HEK293 (cell line): ENCODE measurements around the gene STK11.

Experiments used
- GFI1B ChIP-seq: fragments of 450-650 bp; formaldehyde crosslinking; IDR thresholded peaks from 2 replicates; pipeline ENCODE4 v1.5.1; 2016; ENCODE audit warnings: missing biosample characterization, missing genetic modification characterization
- GLI2 ChIP-seq: fragments of 450-650 bp; formaldehyde crosslinking; IDR thresholded peaks from 2 replicates; pipeline ENCODE4; 2017; ENCODE audit warnings: missing biosample characterization, missing genetic modification characterization, low read depth, borderline replicate concordance
- HOXC10 ChIP-seq: sonication (generic); formaldehyde crosslinking; IDR thresholded peaks from 2 replicates; pipeline ENCODE4 v1.8.1; 2023; ENCODE audit warnings: mild to moderate bottlenecking, missing genetic modification reagents
- SCRT2 ChIP-seq: fragments of 450-650 bp; formaldehyde crosslinking; IDR thresholded peaks from 2 replicates; pipeline ENCODE4 v1.5.1; 2016; ENCODE audit warnings: missing biosample characterization, missing genetic modification characterization
- SP2 ChIP-seq: fragments of 450-650 bp; formaldehyde crosslinking; IDR thresholded peaks from 2 replicates; pipeline ENCODE4 v1.5.1; 2016; ENCODE audit warnings: missing biosample characterization, missing genetic modification characterization
- ZFP3 ChIP-seq: fragments of 450-650 bp; formaldehyde crosslinking; IDR thresholded peaks from 2 replicates; pipeline ENCODE4 v1.5.1; 2016; ENCODE audit warnings: low read depth, missing biosample characterization, missing genetic modification characterization
- ZFP69B ChIP-seq: fragments of 450-650 bp; formaldehyde crosslinking; IDR thresholded peaks from 2 replicates; pipeline ENCODE4 v1.5.1; 2016; ENCODE audit warnings: missing biosample characterization, missing genetic modification characterization
- ZNF19 ChIP-seq: fragments of 450-650 bp; formaldehyde crosslinking; IDR thresholded peaks from 2 replicates; pipeline ENCODE4; 2016; ENCODE audit warnings: missing biosample characterization, missing genetic modification characterization, low read depth
- ZNF202 ChIP-seq: fragments of 450-650 bp; formaldehyde crosslinking; IDR thresholded peaks from 2 replicates; pipeline ENCODE4 v1.5.1; 2016; ENCODE audit warnings: missing biosample characterization, missing genetic modification characterization, borderline replicate concordance
- ZNF292 ChIP-seq: fragments of 450-650 bp; formaldehyde crosslinking; IDR thresholded peaks from 2 replicates; pipeline ENCODE4 v1.5.1; 2016; ENCODE audit warnings: low read depth, missing biosample characterization, missing genetic modification characterization, borderline replicate concordance
- ZNF341 ChIP-seq: fragments of 450-650 bp; formaldehyde crosslinking; IDR thresholded peaks from 2 replicates; pipeline ENCODE4; 2016; ENCODE audit warnings: low read depth, missing biosample characterization, missing genetic modification characterization
- ZNF366 ChIP-seq: fragments of 450-650 bp; formaldehyde crosslinking; conservative IDR thresholded peaks from 2 replicates; pipeline ENCODE4 v1.5.1; 2016; ENCODE audit warnings: missing biosample characterization, missing genetic modification characterization
- ZNF394 ChIP-seq: fragments of 450-650 bp; formaldehyde crosslinking; IDR thresholded peaks from 2 replicates; pipeline ENCODE4 v1.5.1; 2016; ENCODE audit warnings: missing biosample characterization, missing genetic modification characterization, mild to moderate bottlenecking, moderate library complexity, borderline replicate concordance
- ZNF423 ChIP-seq: fragments of 450-650 bp; formaldehyde crosslinking; IDR thresholded peaks from 2 replicates; pipeline ENCODE4 v1.5.1; 2016; ENCODE audit warnings: missing biosample characterization, missing genetic modification characterization
- ZNF530 ChIP-seq: fragments of 450-650 bp; formaldehyde crosslinking; IDR thresholded peaks from 2 replicates; pipeline ENCODE4 v1.5.1; 2016; ENCODE audit warnings: low read depth, missing biosample characterization, missing genetic modification characterization
- ZNF560 ChIP-seq: fragments of 450-650 bp; formaldehyde crosslinking; IDR thresholded peaks from 2 replicates; pipeline ENCODE4 v1.5.1; 2017; ENCODE audit warnings: missing biosample characterization, missing genetic modification characterization, borderline replicate concordance
- ZNF561 ChIP-seq: fragments of 450-650 bp; IDR thresholded peaks from 2 replicates; pipeline ENCODE4 v1.5.1; 2018; ENCODE audit warnings: missing biosample characterization, missing genetic modification characterization, borderline replicate concordance
- ZNF76 ChIP-seq: fragments of 450-650 bp; formaldehyde crosslinking; IDR thresholded peaks from 2 replicates; pipeline ENCODE4; 2016; ENCODE audit warnings: low read depth, missing biosample characterization, missing genetic modification characterization, borderline replicate concordance
- ZXDB ChIP-seq: fragments of 450-650 bp; formaldehyde crosslinking; IDR thresholded peaks from 2 replicates; pipeline ENCODE4 v1.5.1; 2016; ENCODE audit warnings: missing biosample characterization, missing genetic modification characterization
- TF ChIP-seq, protein P1 (sequence below): fragments of 450-650 bp; formaldehyde crosslinking; IDR thresholded peaks from 2 replicates; pipeline ENCODE4; 2016; ENCODE audit warnings: missing biosample characterization, missing genetic modification characterization
- TF ChIP-seq, protein P2 (sequence below): fragments of 450-650 bp; formaldehyde crosslinking; IDR thresholded peaks from 2 replicates; pipeline ENCODE4 v1.5.1; 2016; ENCODE audit warnings: missing biosample characterization, missing genetic modification characterization
- TF ChIP-seq, protein P3 (sequence below): fragments of 450-650 bp; formaldehyde crosslinking; IDR thresholded peaks from 2 replicates; pipeline ENCODE4 v1.5.1; 2016; ENCODE audit warnings: missing biosample characterization, missing genetic modification characterization
- TF ChIP-seq, protein P4 (sequence below): fragments of 450-650 bp; formaldehyde crosslinking; IDR thresholded peaks from 2 replicates; pipeline ENCODE4 v1.5.1; 2016; ENCODE audit warnings: missing biosample characterization, missing genetic modification characterization
- TF ChIP-seq, protein P5 (sequence below): fragments of 450-650 bp; formaldehyde crosslinking; IDR thresholded peaks from 2 replicates; pipeline ENCODE4 v1.5.1; 2017; ENCODE audit warnings: missing biosample characterization, missing genetic modification characterization
- TF ChIP-seq, protein P6 (sequence below): fragments of 450-650 bp; formaldehyde crosslinking; IDR thresholded peaks from 2 replicates; pipeline ENCODE4 v1.5.1; 2016; ENCODE audit warnings: missing biosample characterization, missing genetic modification characterization
- TF ChIP-seq, protein P7 (sequence below): fragments of 450-650 bp; formaldehyde crosslinking; IDR thresholded peaks from 2 replicates; pipeline ENCODE4 v1.5.1; 2016; ENCODE audit warnings: missing biosample characterization, missing genetic modification characterization

STK11 gene

DNA sequence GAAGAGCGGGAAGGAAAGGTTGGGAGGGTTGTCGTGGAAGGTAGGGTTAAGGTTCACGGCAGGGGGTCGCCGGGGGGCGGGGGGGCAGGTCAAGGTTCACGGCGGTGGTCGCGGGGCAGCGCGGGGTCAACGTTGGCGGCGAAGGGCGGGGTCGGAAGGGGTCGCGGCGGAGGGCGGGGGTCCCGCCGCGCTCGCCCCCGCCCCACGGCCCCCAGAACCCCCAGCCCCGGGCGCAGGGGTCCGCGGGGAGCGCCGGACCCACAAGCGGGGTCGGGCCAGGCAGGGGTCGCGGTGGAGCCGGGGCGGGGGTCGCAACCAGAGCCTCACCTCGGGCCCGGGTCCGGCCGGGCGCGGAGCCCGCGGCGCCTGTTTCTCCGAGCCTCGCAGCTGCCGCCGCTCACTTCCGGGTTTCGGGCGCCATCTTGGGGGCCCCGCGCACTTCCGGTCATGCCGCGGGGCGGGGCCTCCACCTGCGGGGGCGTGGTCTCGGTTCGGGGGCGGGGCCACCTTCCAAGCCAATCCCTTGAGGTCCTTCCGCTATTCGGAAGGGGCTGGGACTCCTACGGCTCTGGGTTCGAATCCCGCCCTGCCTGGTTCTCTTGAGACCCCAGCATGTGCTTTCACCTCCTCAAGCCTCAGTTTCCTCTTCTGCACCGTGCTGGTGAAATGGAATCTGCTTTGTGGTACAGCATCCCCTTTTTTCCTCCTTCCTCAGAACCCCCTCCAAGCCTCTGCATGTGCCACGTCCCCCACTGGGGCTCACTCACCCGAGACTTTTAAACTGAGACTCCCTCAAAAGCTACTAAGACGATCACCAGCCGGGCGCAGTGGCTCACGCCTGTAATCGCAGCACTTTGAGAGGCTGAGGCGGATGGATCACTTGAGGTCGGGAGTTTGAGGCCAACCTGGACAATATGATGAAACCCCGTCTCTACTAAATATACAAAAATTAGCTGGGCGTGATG lies 31.5 kb upstream of the STK11 start, which contains the start of gene SBNO2 (continued):
- no peak for TF ChIP-seq GFI1B
- peak; percentile 86 for TF ChIP-seq SP2 (tag by site-specific recombination)
- TF ChIP-seq, protein P1, sequence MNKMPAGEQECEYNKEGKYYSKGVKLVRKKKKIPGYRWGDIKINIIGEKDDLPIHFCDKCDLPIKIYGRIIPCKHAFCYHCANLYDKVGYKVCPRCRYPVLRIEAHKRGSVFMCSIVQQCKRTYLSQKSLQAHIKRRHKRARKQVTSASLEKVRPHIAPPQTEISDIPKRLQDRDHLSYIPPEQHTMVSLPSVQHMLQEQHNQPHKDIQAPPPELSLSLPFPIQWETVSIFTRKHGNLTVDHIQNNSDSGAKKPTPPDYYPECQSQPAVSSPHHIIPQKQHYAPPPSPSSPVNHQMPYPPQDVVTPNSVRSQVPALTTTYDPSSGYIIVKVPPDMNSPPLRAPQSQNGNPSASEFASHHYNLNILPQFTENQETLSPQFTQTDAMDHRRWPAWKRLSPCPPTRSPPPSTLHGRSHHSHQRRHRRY (tag by site-specific recombination) = no peak
- TF ChIP-seq, protein P2, sequence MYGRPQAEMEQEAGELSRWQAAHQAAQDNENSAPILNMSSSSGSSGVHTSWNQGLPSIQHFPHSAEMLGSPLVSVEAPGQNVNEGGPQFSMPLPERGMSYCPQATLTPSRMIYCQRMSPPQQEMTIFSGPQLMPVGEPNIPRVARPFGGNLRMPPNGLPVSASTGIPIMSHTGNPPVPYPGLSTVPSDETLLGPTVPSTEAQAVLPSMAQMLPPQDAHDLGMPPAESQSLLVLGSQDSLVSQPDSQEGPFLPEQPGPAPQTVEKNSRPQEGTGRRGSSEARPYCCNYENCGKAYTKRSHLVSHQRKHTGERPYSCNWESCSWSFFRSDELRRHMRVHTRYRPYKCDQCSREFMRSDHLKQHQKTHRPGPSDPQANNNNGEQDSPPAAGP (tag by site-specific recombination) = peak; percentile 45; the same call in 1 of the 2 replicates
- no peak for TF ChIP-seq ZNF561 (tag by site-specific recombination)
- TF ChIP-seq HOXC10 = no peak
- TF ChIP-seq ZNF76 (tag by site-specific recombination) = no peak; the same call in 1 of the 2 replicates
- no peak for TF ChIP-seq ZNF366 (tag by site-specific recombination)
- no peak for TF ChIP-seq ZNF341 (tag by site-specific recombination)
- TF ChIP-seq ZNF19 (tag by site-specific recombination) = no peak
- TF ChIP-seq, protein P3, sequence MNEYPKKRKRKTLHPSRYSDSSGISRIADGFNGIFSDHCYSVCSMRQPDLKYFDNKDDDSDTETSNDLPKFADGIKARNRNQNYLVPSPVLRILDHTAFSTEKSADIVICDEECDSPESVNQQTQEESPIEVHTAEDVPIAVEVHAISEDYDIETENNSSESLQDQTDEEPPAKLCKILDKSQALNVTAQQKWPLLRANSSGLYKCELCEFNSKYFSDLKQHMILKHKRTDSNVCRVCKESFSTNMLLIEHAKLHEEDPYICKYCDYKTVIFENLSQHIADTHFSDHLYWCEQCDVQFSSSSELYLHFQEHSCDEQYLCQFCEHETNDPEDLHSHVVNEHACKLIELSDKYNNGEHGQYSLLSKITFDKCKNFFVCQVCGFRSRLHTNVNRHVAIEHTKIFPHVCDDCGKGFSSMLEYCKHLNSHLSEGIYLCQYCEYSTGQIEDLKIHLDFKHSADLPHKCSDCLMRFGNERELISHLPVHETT (tag by site-specific recombination) = peak; percentile 35; the same call in 1 of the 2 replicates
- no peak for TF ChIP-seq ZNF394
- TF ChIP-seq ZNF202 (tag by site-specific recombination) = no peak
- TF ChIP-seq ZXDB (tag by site-specific recombination) = 0 out of 2 replicates have a peak, but pooled peaks have one; percentile 48
- TF ChIP-seq, protein P4, sequence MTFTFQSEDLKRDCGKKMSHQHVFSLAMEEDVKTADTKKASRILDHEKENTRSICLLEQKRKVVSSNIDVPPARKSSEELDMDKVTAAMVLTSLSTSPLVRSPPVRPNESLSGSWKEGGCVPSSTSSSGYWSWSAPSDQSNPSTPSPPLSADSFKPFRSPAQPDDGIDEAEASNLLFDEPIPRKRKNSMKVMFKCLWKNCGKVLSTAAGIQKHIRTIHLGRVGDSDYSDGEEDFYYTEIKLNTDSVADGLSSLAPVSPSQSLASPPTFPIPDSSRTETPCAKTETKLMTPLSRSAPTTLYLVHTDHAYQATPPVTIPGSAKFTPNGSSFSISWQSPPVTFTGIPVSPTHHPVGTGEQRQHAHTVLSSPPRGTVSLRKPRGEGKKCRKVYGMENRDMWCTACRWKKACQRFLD (tag by site-specific recombination) = no peak
- no peak for TF ChIP-seq ZFP3 (tag by site-specific recombination)
- TF ChIP-seq, protein P5, sequence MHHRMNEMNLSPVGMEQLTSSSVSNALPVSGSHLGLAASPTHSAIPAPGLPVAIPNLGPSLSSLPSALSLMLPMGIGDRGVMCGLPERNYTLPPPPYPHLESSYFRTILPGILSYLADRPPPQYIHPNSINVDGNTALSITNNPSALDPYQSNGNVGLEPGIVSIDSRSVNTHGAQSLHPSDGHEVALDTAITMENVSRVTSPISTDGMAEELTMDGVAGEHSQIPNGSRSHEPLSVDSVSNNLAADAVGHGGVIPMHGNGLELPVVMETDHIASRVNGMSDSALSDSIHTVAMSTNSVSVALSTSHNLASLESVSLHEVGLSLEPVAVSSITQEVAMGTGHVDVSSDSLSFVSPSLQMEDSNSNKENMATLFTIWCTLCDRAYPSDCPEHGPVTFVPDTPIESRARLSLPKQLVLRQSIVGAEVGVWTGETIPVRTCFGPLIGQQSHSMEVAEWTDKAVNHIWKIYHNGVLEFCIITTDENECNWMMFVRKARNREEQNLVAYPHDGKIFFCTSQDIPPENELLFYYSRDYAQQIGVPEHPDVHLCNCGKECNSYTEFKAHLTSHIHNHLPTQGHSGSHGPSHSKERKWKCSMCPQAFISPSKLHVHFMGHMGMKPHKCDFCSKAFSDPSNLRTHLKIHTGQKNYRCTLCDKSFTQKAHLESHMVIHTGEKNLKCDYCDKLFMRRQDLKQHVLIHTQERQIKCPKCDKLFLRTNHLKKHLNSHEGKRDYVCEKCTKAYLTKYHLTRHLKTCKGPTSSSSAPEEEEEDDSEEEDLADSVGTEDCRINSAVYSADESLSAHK (tag by site-specific recombination) = 0 out of 2 replicates have a peak, but pooled peaks have one; percentile 37
- no peak for TF ChIP-seq SCRT2 (tag by site-specific recombination)
- no peak for TF ChIP-seq ZNF530 (tag by site-specific recombination)
- TF ChIP-seq ZFP69B (tag by site-specific recombination) = peak; percentile 25; the same call in 1 of the 2 replicates
- TF ChIP-seq, protein P6, sequence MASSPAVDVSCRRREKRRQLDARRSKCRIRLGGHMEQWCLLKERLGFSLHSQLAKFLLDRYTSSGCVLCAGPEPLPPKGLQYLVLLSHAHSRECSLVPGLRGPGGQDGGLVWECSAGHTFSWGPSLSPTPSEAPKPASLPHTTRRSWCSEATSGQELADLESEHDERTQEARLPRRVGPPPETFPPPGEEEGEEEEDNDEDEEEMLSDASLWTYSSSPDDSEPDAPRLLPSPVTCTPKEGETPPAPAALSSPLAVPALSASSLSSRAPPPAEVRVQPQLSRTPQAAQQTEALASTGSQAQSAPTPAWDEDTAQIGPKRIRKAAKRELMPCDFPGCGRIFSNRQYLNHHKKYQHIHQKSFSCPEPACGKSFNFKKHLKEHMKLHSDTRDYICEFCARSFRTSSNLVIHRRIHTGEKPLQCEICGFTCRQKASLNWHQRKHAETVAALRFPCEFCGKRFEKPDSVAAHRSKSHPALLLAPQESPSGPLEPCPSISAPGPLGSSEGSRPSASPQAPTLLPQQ (tag by site-specific recombination) = peak; percentile 46; the same call in 1 of the 2 replicates
- TF ChIP-seq GLI2 = no peak
- TF ChIP-seq ZNF292 (tag by site-specific recombination) = no peak
- no peak for TF ChIP-seq ZNF423 (tag by site-specific recombination)
- TF ChIP-seq, protein P7, sequence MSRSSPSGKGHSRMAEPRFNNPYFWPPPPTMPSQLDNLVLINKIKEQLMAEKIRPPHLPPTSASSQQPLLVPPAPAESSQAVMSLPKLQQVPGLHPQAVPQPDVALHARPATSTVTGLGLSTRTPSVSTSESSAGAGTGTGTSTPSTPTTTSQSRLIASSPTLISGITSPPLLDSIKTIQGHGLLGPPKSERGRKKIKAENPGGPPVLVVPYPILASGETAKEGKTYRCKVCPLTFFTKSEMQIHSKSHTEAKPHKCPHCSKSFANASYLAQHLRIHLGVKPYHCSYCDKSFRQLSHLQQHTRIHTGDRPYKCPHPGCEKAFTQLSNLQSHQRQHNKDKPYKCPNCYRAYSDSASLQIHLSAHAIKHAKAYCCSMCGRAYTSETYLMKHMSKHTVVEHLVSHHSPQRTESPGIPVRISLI (tag by site-specific recombination) = no peak
- no peak for TF ChIP-seq ZNF560
